ENCODE measurements around the gene TTC27.

DNA sequence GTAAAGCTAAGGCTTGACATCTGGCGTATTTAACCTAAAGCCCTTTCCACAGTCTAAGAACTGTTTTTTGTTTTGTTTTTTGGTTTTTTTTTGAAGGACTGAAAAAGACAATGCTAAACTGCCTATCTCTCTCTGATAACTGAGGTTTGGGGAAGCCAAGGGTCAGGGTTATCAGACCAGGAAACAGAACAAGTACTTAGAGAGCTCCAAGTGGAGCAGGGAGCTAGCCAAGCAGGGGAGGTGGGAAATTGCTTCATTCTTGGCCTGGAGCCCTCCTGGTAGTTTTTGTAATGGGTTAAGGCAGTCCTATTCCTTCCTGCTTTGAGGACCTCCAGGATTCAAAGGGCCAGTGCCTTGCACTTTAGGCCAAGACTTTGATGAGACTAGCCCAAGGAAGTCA, 164.6 kb downstream of the TTC27 start:
- TF ChIP-seq, protein P1, sequence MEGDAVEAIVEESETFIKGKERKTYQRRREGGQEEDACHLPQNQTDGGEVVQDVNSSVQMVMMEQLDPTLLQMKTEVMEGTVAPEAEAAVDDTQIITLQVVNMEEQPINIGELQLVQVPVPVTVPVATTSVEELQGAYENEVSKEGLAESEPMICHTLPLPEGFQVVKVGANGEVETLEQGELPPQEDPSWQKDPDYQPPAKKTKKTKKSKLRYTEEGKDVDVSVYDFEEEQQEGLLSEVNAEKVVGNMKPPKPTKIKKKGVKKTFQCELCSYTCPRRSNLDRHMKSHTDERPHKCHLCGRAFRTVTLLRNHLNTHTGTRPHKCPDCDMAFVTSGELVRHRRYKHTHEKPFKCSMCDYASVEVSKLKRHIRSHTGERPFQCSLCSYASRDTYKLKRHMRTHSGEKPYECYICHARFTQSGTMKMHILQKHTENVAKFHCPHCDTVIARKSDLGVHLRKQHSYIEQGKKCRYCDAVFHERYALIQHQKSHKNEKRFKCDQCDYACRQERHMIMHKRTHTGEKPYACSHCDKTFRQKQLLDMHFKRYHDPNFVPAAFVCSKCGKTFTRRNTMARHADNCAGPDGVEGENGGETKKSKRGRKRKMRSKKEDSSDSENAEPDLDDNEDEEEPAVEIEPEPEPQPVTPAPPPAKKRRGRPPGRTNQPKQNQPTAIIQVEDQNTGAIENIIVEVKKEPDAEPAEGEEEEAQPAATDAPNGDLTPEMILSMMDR (IDR thresholded peaks at IDR 0.05) = no peak
- TF ChIP-seq POLR2A (IDR thresholded peaks at IDR 0.05) = no peak

Measured in uterus (tissue), 2 donors.